Ovary (tissue), 3 donors: ENCODE data around the gene HBA1.

Source experiments
- CTCF ChIP-seq, 3 donors: fragments of 450-650 bp in 2 of 3; fragments of 200-600 bp in 1 of 3; IDR thresholded peaks; one replicate each; pipeline versions ENCODE4 v1.5.1 to v1.8.0; 2016 to 2022; ENCODE audit warnings: antibody characterized with exemption in 3 of 3, mild to moderate bottlenecking in 1 of 3
- POLR2A ChIP-seq: fragments of 450-650 bp; IDR thresholded peaks from one replicate; pipeline ENCODE4 v1.6.1; 2017; ENCODE audit warnings: antibody characterized with exemption, mild to moderate bottlenecking, moderate library complexity
- donor health status: DM: no; HTN: no; CAD: no.

GRCh38 chr16:185213-185612 is 8.7 kb downstream of the HBA1 start:
- no peak for TF ChIP-seq POLR2A
- TF ChIP-seq CTCF (IDR thresholded peaks at IDR 0.05): no peak
